PC-9 (cell line): ENCODE measurements around the gene GPAM. TPM values are rescaled to one million over a fixed set of nuclear protein-coding genes. Genes with fewer than 3 reads are reported as not detected.

ENCODE experiments used
- BruUV-seq: library from RNA; stranded (reverse); fragments of 400-500 nt; replicated peaks from 2 replicates; lab custom pipeline; 2021; lab: Mats Ljungman, UMichigan
- CTCF ChIA-PET: fragments of 300-600 bp; sonication (Branson Sonifier 250); formaldehyde crosslinking; loops from one replicate; lab custom pipeline; 2022; ENCODE audit warnings: antibody characterized with exemption; lab: Charles Lee
- POLR2A ChIA-PET: fragments of 300-600 bp; sonication (Branson Sonifier 250); formaldehyde crosslinking; loops from one replicate; lab custom pipeline; 2022; ENCODE audit warnings: antibody characterized with exemption; ENCODE audit not compliant: unreplicated experiment; lab: Charles Lee
- DNase-seq, 2 experiments: peaks; one replicate each; pipeline versions ENCODE4 v3.0.0 to v3.0.0-alpha.2; 2015 to 2022; ENCODE audit warnings: mixed read lengths in 1 of 2
- H2AFZ ChIP-seq: fragments of 200-600 bp; sonication (generic); 2 replicates; pipeline ENCODE4 v1.8.1; 2017; ENCODE audit warnings: antibody characterized with exemption
- H3F3A ChIP-seq: fragments of 200-600 bp; sonication (generic); 2 replicates; pipeline ENCODE4 v1.8.1; 2017; ENCODE audit warnings: antibody characterized with exemption, mild to moderate bottlenecking, low read depth; ENCODE audit not compliant: insufficient read depth
- H3K27ac ChIP-seq: fragments of 200-600 bp; sonication (generic); 2 replicates; pipeline ENCODE4 v1.6.1; 2016; ENCODE audit warnings: mixed run types
- H3K27me3 ChIP-seq: fragments of 200-600 bp; sonication (generic); 2 replicates; pipeline ENCODE4 v1.6.1; 2016; ENCODE audit warnings: low read depth, mixed run types; ENCODE audit not compliant: insufficient read depth
- H3K36me3 ChIP-seq: fragments of 200-600 bp; sonication (generic); 2 replicates; pipeline ENCODE4 v1.6.1; 2016; ENCODE audit warnings: low read depth, mixed run types
- H3K4me1 ChIP-seq: fragments of 200-600 bp; sonication (generic); replicated peaks from 2 replicates; pipeline ENCODE4 v1.6.1; 2016; ENCODE audit warnings: mixed run types; ENCODE audit not compliant: insufficient read depth
- H3K4me2 ChIP-seq: fragments of 200-600 bp; sonication (generic); 2 replicates; pipeline ENCODE4 v1.6.1; 2017; ENCODE audit warnings: mixed run types
- H3K4me3 ChIP-seq: fragments of 200-600 bp; sonication (generic); 2 replicates; pipeline ENCODE4 v1.6.1; 2016; ENCODE audit warnings: mixed run types
- H3K79me2 ChIP-seq: fragments of 200-600 bp; sonication (generic); 2 replicates; pipeline ENCODE4 v1.6.1; 2017; ENCODE audit warnings: low read depth, mixed run types
- H3K9me2 ChIP-seq: fragments of 200-600 bp; sonication (generic); 2 replicates; pipeline ENCODE4 v1.8.1; 2017; ENCODE audit warnings: mild to moderate bottlenecking; ENCODE audit not compliant: insufficient read depth
- H3K9me3 ChIP-seq: fragments of 200-600 bp; sonication (generic); 2 replicates; pipeline ENCODE4 v1.8.1; 2016; ENCODE audit warnings: low read depth; ENCODE audit not compliant: insufficient read depth
- H4K20me1 ChIP-seq: fragments of 200-600 bp; sonication (generic); 2 replicates; pipeline ENCODE4 v1.8.1; 2017; ENCODE audit not compliant: insufficient read depth
- CTCF ChIP-seq: fragments of 200-600 bp; sonication (generic); conservative IDR thresholded peaks from 2 replicates; pipeline ENCODE4 v1.6.1; 2017; ENCODE audit warnings: mixed run types, antibody characterized with exemption, mild to moderate bottlenecking, moderate library complexity
- EZH2 ChIP-seq: fragments of 200-600 bp; sonication (generic); IDR thresholded peaks from 2 replicates; pipeline ENCODE4 v1.8.0; 2017; ENCODE audit warnings: antibody characterized with exemption, low read depth
- intact Hi-C: fragments of 100-400 bp; cut with micrococcal nuclease; formaldehyde crosslinking; loops from one replicate; pipeline ENCODE4 v1.10.0; 2022; ENCODE audit not compliant: unreplicated experiment
- total RNA-seq: library from RNA; stranded (reverse); gene quantifications from 2 replicates; pipeline ENCODE4 v1.2.3, GENCODE V29; 2021

GPAM gene
- total RNA-seq, 1 experiment from 2014 or later = 4.2 TPM

GRCh38 chr10:112215342-112215774, 31.8 kb upstream of the GPAM start:
- no peak overlapping the region for H3K4me3 ChIP-seq
- BruUV-seq = no TSS peak
- intact Hi-C loops = no loop called here
- H4K20me1 ChIP-seq = no peaks in the 10 kb centered on the region
- ChIA-PET POLR2A (no interaction called here), CTCF (no interaction called here)
- no peak overlapping the region for H3K27ac ChIP-seq
- H3F3A ChIP-seq = no peaks in the 10 kb centered on the region
- DNase-seq = no peak
- no peaks in the 10 kb centered on the region for H3K4me1 ChIP-seq
- no peaks in the 10 kb centered on the region for H3K36me3 ChIP-seq
- no peak overlapping the region for H2AFZ ChIP-seq
- H3K27me3 ChIP-seq = no peaks in the 10 kb centered on the region
- no peaks in the 10 kb centered on the region for H3K79me2 ChIP-seq
- no peak overlapping the region for H3K4me2 ChIP-seq
- no peaks in the 10 kb centered on the region for H3K9me3 ChIP-seq
- no peaks in the 10 kb centered on the region for H3K9me2 ChIP-seq
- TF ChIP-seq EZH2 (no peak), CTCF (no peak)

- BruUV-seq = no TSS peak
- H3F3A ChIP-seq = no peaks in the 10 kb centered on the region
- no peaks in the 10 kb centered on the region for H3K36me3 ChIP-seq
- H3K4me3 ChIP-seq = no peak overlapping the region
- no peaks in the 10 kb centered on the region for H3K9me2 ChIP-seq
- H4K20me1 ChIP-seq = no peaks in the 10 kb centered on the region
- intact Hi-C loops = no loop called here
- ChIA-PET CTCF (no interaction called here), POLR2A (no interaction called here)
- no peaks in the 10 kb centered on the region for H3K79me2 ChIP-seq
- no peaks in the 10 kb centered on the region for H3K4me1 ChIP-seq
- DNase-seq = no peak
- no peak for TF ChIP-seq EZH2
- TF ChIP-seq CTCF = no peak
- H3K27me3 ChIP-seq = no peaks in the 10 kb centered on the region
- H2AFZ ChIP-seq = no peak overlapping the region
- no peaks in the 10 kb centered on the region for H3K9me3 ChIP-seq
- H3K27ac ChIP-seq = no peak overlapping the region
- no peak overlapping the region for H3K4me2 ChIP-seq
These were observed 30.8 kb upstream of the GPAM start for GRCh38 chr10:112214298-112214926.

- ChIA-PET POLR2A (no interaction called here), CTCF (no interaction called here)
- no peaks in the 10 kb centered on the region for H3K79me2 ChIP-seq
- H3K4me1 ChIP-seq = no peaks in the 10 kb centered on the region
- no peak overlapping the region for H3K4me2 ChIP-seq
- intact Hi-C loops = no loop called here
- H3F3A ChIP-seq = no peaks in the 10 kb centered on the region
- no peak overlapping the region for H2AFZ ChIP-seq
- no peaks in the 10 kb centered on the region for H4K20me1 ChIP-seq
- H3K4me3 ChIP-seq = no peak overlapping the region
- H3K27ac ChIP-seq = no peak overlapping the region
- no peak for DNase-seq
- no peaks in the 10 kb centered on the region for H3K9me3 ChIP-seq
- no peaks in the 10 kb centered on the region for H3K27me3 ChIP-seq
- BruUV-seq = no TSS peak
- TF ChIP-seq EZH2 (no peak), CTCF (no peak)
- H3K9me2 ChIP-seq = no peaks in the 10 kb centered on the region
- no peaks in the 10 kb centered on the region for H3K36me3 ChIP-seq
These were observed 30.3 kb upstream of the GPAM start for GRCh38 chr10:112213836-112214235.
